ENCODE measurements around the gene CHRNB4.

Gene CHRNB4

DNA sequence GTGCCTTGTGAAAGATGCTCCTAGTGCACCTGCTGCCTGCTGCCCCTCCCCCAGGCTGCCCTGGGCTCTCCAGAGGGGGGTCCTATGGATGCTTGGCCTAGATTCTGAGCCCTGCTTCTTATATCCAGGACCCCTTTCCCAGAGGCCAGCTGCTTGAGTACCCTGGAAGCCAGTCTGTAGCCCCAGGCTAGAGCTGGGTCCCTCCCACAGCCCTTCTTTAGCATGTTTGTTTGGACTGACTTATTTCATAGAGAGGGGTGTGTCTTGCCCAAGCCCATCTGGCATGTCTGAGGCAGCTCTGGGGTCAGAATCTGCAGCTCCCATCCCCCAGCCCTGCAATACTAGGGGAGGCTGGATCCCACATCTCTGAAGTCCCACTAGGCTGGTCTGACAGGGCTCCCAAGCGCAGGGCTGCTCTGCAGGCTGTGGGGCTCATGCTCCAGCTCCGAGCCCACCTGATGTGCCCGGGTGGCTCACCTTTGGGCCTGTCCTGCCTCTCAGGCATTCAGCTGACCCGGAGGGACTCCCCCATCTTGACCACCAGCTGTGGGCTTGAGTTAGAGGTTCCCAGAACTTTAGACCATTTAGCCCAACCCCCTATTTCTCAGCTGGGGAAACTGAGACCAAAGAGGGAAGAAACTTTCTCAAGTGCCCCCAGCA is 3.1 kb downstream of the CHRNB4 start:
- DNase-seq: no peak
- intact Hi-C loops (cut with DNase I): no loop called here

DNA sequence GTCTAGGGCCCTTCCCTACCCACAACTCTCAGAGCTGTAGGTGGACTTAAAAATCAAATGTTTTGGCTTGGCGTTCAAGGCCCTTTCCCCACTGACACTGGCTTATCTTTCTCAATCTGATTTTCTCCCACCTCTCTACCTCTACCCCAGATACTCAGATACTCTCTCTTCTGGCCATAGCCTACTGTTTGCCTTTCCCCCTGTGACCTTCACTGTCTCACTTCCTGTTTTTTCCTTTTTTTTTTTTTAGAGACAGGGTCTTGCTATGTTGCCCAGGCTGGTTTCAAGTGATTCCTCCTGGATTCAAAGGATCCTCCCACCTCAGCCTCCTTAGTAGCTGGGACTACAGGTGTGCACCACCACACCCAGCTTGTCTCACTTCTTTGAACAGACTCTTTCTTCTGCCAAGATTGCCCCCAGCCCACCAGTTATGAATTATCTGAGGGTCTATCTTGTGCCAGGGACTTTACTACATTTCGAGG is 4.6 kb downstream of the CHRNB4 start:
- intact Hi-C loops (cut with DNase I): no loop called here
- DNase-seq: no peak

DNA sequence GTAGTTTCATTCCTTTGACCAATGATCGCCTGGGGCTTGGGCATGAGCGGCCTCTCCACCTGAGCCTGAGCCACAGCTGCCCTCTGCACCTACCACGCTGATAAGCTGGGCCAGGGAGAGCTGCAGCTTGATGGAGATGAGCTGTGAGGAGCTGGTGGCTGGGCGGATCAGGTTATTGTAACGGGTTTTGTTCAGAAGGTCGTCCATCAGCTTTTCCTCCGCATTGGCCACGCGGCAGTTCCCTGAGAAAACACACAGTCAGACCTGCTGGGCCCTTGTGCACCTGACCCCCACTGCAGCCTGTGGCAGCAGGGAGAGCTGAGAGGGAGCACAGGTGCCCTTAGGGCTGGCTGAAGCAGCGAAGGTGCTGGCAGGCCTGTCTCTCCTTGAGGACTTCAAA is 5.7 kb downstream of the CHRNB4 start:
- peak in 2 of 42 donors; percentile 1 to 9 for DNase-seq
- intact Hi-C loops (cut with DNase I): no loop called here

DNA sequence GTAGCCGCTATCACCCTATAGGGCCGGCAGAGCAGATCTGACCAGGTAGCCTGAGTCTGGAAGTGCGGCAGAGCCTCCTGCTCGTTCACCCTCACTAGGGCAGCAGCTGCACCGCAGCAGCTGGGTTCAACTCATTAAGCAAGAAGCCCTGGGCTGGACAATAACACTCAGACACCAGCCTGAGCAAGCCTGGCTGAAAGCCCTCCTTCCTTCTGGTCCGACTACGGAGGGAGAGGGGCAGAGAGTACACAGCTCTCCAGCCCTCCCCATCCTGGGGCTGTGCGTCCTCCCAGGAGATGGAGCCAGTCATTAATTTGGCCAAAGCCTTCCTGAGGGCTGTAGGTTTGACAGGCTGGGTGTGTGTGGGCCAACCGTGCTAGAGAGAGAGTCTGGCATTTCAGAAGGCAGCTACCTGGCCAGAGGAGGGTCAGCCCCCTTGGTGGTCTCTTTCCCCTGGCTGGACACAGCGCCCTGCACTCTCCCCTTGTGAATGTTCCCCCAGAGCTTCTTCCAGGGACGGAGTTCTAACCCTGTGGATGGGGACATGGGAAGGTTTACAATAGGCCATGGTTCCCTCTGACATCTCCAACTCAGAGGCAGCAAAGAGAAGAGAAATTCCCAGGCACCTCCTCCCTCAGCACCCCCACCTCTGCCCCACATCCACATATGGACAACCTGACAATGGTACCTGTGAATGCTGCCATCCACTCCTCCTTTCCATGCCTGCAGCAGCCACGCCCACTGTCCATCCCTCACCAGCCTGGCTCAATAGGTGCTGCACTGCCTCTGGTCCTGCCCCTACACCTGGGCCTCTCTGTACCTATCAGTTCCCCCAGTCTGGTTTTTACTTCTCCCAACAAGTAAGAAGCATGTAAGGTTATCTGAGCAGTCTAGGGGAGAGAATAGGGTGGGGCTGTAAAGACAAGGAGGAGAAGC is 6.5 kb downstream of the CHRNB4 start:
- intact Hi-C loops (cut with DNase I): no loop called here
- DNase-seq: peak in 4 of 42 donors; percentile 7 to 14 (median 11)

GRCh38 chr15:78633348-78633747 is 7.7 kb downstream of the CHRNB4 start:
- intact Hi-C loops (cut with DNase I): no loop called here
- DNase-seq: no peak

DNA sequence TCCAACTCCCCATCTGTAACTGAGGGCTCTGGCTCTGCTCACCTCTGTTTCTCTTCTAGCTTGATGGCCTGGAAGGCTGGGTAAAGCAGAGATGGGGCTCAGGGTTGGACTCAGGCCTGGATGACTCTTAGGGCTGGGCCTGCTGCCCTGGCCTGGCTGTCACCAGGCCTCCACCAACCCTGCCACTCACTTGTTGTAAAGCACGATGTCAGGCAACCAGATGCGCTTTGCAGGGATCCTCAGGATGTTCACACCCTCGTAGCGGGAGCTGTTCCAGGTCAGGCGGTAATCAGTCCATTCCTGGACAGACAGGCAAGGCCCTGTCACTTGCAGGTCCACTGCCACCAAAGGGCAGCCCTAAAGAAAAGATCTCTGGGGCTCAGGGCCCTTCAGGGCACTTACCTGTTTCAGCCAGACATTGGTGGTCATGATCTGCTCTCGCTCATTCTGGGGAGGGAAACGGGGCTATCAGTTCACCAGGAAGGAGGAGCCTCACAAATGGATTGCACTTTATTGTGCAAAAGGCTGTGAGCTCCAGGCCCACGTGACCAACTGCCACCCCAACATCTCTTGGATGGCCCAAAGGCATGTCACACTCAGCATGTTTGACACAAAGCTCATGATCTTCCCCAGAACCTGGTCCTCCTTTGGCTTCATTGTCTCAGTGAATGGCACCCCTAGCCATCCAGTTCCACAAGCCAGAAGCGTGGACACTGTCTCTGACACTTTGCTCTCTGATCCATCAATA is 9.9 kb downstream of the CHRNB4 start:
- intact Hi-C loops (cut with DNase I): no loop called here
- DNase-seq: peak in 5 of 42 donors; percentile 2 to 34 (median 19)

- peak in 4 of 42 donors; percentile 3 to 38 (median 12) for DNase-seq
- intact Hi-C loops (cut with DNase I): no loop called here
These were observed 11.3 kb downstream of the CHRNB4 start for GRCh38 chr15:78629716-78630065.

DNA sequence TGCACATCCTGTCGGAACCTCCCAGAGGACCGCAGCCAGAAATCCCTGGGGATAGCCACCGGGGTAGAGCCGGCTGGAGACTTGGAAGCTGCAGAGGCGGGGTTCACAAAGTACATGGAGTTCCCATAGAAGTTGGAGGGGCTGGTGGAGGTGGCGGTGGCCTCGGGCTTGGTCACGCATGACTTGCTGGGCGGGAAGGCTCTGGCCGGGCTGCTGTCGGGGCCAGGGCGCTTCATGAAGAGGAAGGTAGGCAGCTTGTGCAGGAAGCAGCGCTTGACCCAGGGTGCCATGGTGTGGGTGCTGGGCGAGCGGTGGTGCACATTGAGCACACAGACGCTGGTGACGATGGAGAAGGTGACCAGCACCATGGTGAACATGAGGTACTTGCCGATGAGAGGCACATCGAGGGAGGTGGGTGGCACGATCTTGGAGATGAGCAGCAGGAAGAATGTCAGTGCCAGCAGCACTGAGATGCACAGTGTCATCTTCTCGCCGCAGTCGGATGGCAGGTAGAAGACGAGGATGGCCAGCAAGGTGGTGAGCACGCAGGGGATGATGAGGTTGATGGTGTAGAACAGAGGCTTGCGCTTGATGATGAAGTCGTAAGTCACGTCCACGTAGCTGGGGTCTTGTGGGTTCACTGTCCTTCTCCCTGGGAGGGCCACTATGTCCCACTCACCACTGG is 11.8 kb downstream of the CHRNB4 start:
- peak in 5 of 42 donors; percentile 3 to 41 (median 24) for DNase-seq
- intact Hi-C loops (cut with DNase I): no loop called here

- intact Hi-C loops (cut with DNase I): no loop called here
- peak in 4 of 42 donors; percentile 4 to 16 (median 9) for DNase-seq
These were observed 12.8 kb downstream of the CHRNB4 start for GRCh38 chr15:78628227-78628626.

GRCh38 chr15:78627348-78627747 is 13.7 kb downstream of the CHRNB4 start:
- DNase-seq: peak in 3 of 42 donors; percentile 11 to 37 (median 25)
- intact Hi-C loops (cut with DNase I): no loop called here

- peak in 3 of 42 donors; percentile 13 to 34 (median 20) for DNase-seq
- intact Hi-C loops (cut with DNase I): no loop called here
These were observed 14.5 kb downstream of the CHRNB4 start for GRCh38 chr15:78626381-78626995.

- peak in 27 of 42 donors; percentile 11 to 82 (median 54) for DNase-seq
- intact Hi-C loops (cut with DNase I): no loop called here
These were observed 15.3 kb downstream of the CHRNB4 start for GRCh38 chr15:78625606-78626280.

DNA sequence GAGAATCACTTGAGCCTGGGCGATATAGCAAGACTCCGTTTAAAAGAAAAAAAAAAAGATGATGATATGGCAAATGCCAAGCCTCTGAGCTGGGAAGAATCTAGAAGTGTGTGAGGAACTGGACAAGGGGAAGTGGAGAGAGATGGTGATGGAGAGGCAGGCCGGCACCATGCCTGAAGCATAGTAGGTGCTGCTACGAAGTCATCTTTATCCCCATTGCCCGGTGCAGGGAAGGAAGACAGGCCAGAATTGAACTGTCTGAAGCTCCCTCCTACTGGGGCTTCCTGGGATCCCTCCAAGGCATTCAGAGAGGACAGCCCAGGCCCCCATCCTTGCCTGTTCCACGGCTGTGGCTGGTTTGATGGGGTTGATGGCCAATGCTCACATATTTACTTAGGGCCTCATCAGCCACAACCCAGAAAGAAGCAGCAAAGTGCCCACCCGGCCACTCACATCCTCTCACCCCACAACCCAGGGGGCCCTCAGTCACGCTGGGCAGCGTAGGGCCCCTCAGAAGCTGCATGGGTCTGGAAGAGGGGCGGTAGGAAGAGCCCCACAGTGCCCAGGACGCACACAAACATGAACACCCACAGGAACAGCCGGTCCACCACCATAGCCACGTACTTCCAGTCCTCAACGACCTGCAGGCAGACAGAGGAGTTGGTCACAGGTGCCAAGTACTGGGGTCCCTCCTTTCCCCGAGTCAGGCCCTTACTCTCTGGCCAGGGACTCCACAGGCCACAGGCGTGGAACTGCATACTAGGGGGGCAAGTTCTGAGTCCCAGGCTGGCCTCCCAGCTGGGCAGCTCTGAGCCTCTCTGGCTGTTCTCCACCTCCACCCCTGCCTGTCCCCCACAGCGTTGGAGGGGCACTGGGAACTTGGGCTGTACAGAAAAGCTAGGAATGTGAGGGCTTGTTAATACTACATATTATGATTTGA is 16.1 kb downstream of the CHRNB4 start:
- peak in 4 of 42 donors; percentile 7 to 31 (median 18) for DNase-seq
- intact Hi-C loops (cut with DNase I): no loop called here

GRCh38 chr15:78623786-78624497 is 17.1 kb downstream of the CHRNB4 start:
- peak in 3 of 42 donors; percentile 9 to 25 (median 11) for DNase-seq
- intact Hi-C loops (cut with DNase I): no loop called here

GRCh38 chr15:78621810-78622402 is 19.1 kb downstream of the CHRNB4 start:
- peak in 4 of 42 donors; percentile 15 to 24 (median 18) for DNase-seq
- intact Hi-C loops (cut with DNase I): no loop called here
